Gastrocnemius medialis (tissue), 4 donors: ENCODE results near the gene HOXB5.

Experiments used
- CTCF ChIP-seq, 5 experiments: fragments of 450-650 bp in 3 of 5; fragments of 200-600 bp in 2 of 5; sonication (generic) in 2 of 5; IDR thresholded peaks in 4 of 5; conservative IDR thresholded peaks in 1 of 5; 1 replicate in 4 of 5; 2 replicates in 1 of 5; pipeline ENCODE4 v1.5.1; 2016 to 2019; ENCODE audit warnings: antibody characterized with exemption in 5 of 5, mild to moderate bottlenecking in 3 of 5, moderate library complexity in 3 of 5
- POLR2A ChIP-seq, 2 donors: fragments of 450-650 bp; IDR thresholded peaks; one replicate each; pipeline ENCODE4 v1.6.1; 2017; ENCODE audit warnings: antibody characterized with exemption in 2 of 2, mild to moderate bottlenecking in 2 of 2, moderate library complexity in 2 of 2

DNA sequence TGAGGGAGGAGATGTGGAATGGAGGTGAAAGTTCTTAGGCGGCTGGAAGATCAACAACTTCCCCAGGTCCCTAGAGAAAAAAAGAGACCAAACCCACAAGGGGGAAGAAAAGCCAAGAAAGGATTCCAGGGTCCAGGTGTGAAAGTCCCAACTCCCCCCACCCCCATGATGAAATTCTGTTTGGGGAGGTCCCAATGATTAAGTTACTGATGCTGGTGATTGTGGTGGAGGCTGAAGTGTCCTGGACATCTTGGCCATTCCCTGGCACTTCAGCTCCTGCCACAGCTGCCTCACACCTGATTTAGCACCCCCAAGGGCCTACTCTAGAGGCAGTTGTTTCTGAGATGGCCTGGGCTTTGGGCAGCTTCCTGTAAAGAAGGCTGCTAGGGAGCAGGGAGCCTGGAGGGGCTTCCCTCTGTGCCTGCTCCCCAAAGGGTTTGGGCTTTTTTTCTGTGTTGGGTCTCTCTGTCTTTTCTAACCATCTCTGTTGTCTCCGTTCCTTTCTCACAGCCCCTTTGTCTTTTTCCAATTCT is 28.5 kb downstream of the HOXB5 start:
- TF ChIP-seq POLR2A (IDR thresholded peaks at IDR 0.05) = no peak
- no peak for TF ChIP-seq CTCF (IDR thresholded peaks at IDR 0.05 in 4 of 5, conservative IDR thresholded peaks at IDR 0.05 in 1 of 5)
